Measurements from ENCODE around the gene CNTNAP2.

DNA sequence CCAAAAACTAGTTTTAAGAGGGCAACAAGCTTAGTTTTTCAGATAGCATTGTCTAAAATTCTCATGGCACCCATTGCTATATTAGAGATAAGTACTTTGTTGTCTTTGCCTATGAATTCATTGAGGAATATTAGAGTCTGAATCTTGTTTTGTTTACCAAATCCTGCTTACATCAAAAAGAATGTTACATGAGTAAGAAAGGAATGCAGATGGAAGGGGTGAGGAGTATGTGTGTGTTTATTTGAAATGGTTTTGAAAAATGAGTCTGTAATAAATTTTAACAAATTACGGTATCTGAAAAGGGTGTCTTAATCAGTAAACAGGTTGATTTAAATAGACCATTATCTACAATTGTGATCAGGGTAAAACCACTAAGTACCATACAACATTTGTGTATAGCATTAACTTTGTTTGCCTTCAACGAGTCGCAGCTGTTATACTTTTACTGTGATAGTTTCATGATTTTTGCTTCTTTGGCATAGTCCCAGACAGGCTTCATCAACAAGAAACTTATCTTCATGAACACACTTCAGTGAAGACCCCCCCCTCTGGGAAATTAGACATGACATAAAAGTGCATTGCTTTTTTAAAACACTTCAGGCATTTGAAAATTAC is 1290.0 kb downstream of the CNTNAP2 start:
- TF ChIP-seq, protein P1, sequence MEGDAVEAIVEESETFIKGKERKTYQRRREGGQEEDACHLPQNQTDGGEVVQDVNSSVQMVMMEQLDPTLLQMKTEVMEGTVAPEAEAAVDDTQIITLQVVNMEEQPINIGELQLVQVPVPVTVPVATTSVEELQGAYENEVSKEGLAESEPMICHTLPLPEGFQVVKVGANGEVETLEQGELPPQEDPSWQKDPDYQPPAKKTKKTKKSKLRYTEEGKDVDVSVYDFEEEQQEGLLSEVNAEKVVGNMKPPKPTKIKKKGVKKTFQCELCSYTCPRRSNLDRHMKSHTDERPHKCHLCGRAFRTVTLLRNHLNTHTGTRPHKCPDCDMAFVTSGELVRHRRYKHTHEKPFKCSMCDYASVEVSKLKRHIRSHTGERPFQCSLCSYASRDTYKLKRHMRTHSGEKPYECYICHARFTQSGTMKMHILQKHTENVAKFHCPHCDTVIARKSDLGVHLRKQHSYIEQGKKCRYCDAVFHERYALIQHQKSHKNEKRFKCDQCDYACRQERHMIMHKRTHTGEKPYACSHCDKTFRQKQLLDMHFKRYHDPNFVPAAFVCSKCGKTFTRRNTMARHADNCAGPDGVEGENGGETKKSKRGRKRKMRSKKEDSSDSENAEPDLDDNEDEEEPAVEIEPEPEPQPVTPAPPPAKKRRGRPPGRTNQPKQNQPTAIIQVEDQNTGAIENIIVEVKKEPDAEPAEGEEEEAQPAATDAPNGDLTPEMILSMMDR (IDR thresholded peaks at IDR 0.05), result no peak
- TF ChIP-seq POLR2A (IDR thresholded peaks at IDR 0.05), result no peak

All from testis (tissue), 2 donors.